NCI-H524 treated with DMSO at 0.1 percent for 48 hours (cell line): ENCODE measurements around the gene ADAM23.

Experiments
- DNase-seq: peaks from one replicate; lab custom pipeline; 2025; lab: John Stamatoyannopoulos, UW

ADAM23 gene

DNA sequence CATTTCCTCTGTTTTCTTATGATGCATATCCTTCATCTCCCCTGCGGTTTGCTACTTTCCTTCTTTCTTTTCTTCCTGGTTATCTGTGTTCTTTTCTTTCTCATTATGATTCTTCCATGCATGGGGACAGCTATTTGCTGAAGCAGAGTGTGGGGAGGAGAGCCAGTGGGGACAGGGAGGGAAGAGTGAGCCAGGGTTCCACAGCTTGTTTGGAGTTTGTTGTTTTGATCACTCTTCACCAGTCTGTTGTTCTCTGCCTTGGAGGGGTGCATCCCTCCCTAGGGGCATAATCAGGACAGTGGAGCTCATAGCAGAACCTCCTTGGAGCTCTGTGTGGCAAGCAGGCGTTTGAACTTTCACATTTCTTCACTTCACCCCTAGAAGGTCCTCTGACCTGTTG, 68.0 kb downstream of the ADAM23 start:
- DNase-seq, result no peak

DNA sequence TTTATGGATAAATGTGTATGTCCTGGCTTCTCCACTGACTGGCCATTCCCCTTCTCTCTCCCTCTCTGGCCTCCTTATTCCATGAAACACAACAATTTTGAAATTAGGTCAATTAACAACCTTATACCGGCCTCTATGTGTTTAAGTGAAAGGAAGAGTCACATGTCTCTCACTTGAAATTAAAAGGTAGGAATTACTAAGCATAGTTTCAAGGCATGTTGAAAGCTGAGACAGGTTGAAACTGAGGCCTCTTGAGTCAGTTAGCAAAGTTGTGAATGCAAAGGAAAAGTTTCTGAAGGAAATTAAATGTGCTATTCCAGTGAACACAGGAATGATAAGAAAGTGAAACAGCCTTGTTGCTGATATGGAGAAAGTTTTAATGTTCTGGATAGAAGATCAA, 69.7 kb downstream of the ADAM23 start:
- no peak for DNase-seq

DNA sequence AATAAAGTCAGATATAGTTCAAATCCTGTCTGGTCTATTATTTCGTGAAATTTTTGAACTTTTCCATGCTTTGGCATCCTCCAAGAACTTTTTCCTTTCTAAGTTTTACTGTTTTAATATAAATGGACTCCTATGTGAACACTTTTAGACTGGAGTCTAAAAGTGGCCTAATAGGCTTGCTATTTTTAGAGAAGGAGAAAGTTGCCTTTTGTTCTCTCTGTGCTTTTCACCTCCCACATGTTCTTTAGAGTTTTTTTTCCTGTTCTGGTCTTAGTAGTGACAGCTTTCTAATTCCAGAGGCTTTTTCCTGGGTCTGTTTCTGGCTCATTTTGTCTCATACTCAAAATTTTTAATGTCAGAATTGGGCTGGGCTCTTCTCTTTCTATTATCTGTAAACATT, 72.2 kb downstream of the ADAM23 start:
- no peak for DNase-seq

DNA sequence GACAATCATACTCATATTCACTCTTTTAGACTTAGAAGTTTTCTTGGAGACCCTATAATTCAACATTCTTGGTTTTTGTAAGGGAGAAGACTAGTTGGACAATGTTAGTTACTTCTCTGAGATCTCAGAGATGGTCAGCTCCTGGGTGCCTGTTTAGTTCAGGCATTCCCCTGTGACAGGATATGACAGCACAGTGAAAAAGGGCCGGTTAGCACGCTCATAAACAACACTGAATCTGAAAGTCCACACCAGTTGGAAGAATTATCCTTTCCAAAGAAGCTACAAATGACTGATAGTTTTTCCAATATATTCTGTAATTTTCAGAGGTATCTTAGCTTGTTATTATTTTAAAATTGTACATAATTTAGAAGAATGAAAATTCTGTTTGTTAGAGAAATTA, 75.7 kb downstream of the ADAM23 start:
- DNase-seq, result no peak

DNA sequence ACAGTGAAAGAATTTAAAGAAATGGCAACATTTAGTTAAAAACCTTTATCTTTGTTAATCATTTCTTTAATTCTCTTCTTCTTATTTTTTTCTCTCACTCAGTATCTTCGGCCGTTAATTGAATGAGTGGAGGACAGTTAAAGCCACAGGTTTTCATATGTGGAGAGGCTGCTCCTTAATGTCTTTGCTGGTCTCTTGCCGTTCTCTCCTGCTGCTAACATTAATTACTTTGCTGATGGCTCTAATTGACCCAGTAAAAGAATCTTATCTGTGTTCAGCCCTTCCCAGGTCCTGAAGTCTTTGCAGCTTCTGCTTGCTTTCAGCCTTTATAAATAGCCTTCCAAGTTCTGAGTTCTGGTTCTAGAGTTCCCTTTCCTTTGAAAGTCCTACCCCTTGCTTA, 77.1 kb downstream of the ADAM23 start:
- DNase-seq, result no peak

DNA sequence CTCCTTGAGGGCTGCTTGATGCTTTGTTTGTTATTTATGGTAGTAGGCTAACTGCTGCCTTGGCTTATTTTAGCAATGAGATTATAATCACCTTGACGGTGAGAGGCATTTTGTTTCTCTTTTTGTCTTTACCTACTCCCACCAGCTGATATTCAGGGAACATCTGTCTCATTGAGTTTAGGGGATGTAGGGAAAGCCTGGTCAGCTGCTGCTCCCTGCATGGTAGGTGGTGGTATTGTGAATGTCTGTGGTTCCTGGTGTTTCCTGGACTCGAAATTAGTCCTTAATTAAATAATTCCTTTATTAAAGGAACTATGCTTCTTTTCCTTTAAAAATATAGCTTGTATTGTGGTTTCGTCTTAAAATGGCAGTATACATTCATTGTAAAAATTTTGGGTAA, 77.8 kb downstream of the ADAM23 start:
- no peak for DNase-seq

DNA sequence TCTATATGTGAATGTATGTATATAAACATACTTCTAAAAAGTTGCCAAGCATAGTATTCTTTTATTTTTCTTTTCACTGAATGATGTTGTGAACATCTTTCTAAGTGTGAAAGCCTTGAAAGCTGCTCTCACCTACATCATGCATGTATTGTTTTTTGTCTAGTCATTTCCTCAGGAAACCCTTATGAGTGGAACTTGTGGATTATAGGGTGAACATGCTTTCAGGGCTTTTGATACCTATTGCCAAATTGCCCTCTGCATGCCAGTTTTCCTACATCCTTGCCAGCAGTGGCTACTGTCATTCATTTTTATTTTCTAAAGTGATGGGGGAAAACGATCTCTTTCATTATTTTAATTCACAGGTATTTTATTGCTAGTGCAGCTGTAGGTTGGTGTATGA, 78.3 kb downstream of the ADAM23 start:
- DNase-seq, result no peak

DNA sequence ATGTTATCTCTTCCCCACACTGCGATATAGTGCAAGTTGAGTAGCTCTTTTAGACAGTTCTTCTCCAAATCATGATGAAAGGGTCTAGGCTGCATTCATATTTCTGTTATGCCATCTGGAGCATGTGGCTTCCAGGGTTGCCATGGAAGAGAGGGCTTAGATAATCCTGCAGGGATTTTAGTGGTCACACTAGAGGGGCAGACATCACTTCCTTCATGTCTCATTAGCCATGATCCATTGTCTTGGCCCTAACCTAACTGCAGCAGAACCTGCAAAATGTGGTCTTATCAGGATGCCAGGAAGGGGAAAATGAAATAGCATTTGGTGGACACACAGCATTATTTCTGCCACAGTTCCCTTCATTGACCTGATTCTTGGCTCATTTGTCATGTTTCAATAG, 83.1 kb downstream of the ADAM23 start:
- DNase-seq, result no peak

DNA sequence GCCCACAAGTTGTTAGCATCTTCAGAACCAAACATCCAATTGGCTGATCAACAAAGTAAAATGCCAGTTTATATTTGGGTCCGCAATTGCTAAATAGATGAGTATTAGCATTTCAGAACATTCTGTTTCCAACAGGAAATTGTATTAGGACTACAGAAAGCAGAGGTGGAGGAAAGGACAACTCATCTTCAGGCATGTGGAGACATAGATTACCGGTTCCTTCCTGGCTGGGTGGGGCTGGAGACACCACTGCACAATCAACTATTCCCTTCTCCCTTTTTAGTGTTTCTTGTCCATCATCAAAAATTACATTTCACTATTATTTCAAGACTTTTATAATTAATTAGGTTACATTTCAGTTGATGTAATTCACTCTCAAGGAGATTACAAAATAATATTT, 83.8 kb downstream of the ADAM23 start:
- no peak for DNase-seq

DNA sequence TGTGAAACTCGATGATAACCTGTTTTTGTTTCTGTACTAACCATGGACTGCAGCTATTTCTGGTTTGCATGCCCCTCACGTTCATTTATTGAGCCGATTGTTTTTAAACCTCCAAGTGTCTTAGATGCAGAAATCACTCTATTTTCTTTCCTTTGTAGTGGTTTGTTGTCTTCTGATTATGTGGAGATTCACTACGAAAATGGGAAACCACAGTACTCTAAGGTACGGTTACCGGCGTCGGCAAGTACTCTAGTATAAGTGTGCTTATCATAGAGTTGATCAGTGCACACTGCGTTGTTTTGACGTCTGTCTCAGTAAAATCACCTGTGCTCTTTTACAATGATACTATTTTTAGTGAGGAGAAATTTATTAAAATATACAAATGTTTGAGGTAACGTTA, 87.4 kb downstream of the ADAM23 start:
- no peak for DNase-seq

DNA sequence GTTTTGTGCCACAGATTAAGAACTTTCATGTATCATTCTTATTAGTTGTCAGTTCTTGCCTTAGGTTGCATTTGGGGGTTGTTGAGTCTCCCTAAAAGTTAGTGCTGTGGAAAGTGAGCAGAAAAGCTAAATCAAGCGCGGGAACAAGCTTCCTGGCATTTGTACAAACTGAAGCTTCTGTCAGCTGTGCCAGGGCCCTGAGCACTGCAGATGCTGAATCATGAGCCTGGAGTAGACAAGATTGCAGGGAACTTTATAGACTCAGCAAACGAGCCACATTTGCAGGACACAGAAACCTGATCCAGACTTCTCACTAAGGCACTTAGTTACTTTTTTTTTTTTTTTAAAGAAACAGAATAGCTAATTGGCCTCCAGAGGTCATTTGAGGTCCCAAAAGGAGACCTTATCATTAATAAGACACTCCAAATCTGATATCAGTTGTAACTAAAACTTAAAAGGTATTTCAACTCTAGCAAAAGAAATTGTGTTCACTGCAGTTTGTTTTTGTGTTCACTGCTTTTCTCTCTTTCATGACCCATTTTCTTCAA, 88.7 kb downstream of the ADAM23 start:
- no peak for DNase-seq

DNA sequence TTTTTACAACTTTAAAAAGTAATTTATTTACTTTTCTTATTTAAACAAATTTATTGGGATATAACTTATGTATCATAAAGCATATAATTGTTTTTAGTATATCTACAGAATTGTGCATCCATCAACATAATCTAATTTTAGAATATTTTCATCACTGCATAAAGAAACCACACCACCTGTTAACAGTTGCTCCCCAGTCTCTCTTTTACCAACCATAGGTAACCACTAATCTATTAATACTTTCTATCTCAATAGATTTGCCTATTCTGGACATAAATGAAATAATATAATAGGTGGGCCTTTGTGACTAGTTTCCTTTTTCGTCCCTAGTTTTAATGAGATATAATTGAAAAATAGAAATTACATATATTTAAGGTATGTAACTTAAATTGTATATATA, 90.6 kb downstream of the ADAM23 start:
- no peak for DNase-seq

DNA sequence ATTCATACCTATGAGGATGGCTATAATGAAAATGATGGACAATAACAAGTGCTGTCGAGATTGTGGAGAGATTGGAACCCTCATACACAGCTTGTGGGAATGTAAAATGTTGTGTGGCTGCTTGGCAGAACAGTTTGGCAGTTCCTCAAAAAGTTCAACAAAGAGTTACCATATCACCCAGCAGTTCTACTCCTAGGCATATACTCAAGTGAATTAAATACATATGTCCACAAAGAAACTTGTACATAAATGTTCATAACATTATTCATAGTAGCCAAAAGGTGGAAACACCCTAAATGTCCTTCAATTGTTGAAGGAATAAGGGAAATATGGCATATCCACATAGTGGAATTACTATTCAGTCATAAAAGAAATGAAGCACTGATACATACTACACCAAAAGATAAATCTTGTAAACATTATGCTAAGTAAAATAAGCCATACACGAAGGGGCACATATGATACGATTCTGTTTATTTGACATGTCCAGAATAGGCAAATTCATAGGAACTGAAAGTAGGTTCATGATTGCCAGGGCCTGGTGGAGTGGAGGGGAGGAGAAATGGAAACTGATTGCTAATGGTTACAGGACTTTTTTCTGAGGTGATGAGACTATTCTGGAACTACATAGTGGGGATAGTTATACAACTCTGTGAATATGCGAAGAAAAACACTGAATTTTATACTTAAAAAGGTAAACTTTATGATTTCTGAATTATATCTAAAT, 92.1 kb downstream of the ADAM23 start:
- no peak for DNase-seq

DNA sequence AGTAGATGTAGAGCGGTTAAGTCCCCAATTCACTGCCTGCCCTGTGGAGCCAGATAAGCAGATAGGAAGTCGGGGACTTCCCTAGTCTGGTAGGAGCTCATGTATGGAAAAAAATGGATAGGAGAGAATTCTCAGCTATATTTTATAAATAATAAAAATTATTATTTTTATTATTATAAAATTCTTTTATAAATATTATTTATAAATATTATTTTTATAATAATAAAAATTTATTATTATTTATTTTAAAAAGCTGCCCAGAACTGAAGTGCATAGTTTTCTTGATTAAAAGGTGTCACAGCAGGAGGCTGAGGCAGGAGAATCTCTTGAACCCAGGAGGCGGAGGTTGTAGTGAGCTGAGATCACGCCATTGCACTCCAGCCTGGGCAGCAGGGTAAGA, 97.4 kb downstream of the ADAM23 start:
- no peak for DNase-seq

DNA sequence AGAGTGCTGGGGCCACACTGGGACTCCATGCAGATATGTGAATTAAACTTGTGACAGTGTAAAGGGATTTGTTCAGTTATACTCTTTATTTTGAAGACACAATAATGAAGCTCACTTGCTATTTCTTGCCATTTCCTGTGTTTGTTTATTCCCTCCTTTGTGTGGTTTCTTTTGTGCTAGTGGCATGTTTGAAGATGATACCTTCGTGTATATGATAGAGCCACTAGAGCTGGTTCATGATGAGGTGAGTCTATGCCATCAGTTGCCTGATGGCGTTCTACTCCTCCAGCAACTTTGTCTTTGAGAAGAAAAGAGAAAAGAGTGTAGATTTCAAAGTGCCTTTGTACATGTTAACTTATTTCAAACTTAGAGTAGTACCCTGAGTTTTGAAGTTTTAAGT, 99.7 kb downstream of the ADAM23 start:
- DNase-seq, result no peak

DNA sequence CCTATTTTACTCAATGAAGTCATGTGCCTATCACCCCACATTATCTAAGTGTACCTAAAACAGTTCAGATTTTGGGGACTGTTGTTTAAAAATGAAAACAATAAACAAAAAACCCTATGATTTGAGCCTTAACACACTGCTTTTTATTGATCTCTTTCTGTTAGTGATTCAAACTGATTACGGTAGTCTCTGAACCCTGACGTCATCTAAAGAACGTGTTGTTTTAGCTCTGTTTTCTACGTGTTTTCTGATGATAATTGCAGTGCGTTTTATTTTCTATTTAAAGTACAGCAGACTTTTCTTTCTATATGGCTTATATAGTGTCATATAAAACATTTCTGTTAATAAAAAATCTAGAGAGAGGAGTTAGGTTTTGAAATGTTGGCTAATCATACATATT, 105.1 kb downstream of the ADAM23 start:
- no peak for DNase-seq

DNA sequence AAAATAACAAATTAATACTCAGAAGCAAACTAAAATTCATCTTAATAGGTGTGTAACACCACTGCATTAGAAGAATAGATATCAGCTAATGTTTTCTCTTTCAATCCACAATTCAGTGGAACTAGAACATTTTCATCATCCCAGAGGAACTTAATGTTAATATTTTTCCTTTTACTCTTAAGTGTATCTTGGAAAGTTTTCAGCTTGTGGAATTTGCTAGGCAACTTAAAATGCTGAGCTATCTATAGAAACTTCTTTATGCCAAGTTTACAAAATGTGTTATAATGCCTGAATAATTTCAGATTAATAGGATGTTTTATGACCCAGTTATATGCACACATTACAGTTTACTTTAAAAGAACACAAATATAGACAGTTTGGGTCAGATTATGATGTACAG, 112.4 kb downstream of the ADAM23 start:
- DNase-seq, result no peak

DNA sequence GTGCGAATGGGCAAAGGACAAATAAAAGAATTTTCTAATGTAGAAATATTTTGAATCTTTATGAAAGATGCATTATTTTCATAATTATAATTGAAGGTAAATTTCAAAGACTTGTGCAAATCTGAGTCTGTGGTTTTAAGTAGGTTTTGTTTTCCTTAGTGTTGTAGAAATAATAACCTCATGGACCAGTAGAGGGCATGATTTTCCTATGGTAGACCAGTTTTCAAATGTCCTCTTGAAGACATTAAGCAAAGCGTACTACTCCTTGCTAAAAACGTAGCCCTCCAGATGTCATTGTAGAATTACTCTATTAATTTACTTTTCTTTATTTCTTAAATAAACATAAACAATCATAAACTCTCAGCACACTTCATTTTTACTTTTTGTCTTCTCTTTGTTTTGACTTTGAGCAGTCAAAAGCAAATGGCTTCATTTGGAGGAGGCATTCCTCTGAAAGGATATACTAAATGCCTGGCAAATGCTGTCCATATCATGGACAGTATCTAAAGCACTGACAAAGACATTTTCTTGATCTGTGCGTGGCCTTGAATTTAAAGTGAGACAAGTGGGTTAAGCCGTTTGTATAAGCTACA, 113.1 kb downstream of the ADAM23 start:
- peak; percentile 15 for DNase-seq

DNA sequence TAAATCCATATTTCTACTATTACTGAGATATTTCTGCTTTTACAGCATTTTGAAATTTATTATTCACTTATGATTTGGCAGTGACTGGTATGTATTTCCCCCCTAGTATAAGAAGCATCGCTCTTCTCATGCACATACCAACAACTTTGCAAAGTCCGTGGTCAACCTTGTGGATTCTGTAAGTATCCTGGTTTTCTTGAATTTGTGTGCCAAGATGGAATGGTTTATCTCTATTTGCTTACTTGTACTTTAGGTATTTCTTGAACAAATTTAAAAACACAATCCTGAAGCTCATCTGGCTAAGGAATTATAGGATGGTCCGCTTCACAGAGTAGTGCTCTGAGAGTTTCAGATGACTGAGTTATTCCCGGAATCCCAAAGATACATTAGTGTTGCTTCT, 114.0 kb downstream of the ADAM23 start:
- no peak for DNase-seq

DNA sequence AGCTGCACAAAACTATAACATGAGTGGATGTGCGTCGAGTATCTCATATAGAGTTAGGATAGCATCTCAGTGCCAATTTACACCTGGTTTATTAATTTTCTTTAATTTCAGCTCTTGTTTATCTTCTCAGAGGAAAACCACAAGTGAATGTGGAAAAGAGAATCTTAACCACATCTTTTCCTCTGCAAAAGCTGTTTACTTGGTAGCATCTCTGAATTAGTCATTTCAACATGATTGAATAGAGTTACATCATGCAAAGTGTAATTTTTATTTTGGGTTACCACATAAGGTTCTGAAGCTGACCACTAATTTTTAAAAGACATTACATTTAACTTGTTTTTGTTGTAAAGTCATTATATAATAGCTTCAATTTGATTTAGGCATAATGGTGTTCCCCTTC, 115.2 kb downstream of the ADAM23 start:
- DNase-seq, result no peak

DNA sequence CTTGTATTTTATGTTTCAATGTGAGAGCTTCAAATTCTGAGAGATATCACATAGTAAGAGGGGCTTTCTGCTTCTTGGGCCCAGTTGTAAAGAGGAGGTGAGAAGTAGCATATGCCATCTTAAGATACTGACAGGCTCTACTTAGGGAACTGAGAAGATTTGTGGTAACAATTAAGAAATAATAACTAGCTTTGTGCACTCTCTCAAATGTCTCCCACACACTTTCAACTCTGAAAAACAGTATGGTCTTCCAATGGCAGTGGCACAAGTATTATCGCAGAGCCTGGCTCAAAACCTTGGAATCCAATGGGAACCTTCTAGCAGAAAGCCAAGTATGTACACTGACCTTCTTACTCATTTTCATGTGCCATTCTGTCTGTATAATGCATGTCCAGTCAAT, 118.6 kb downstream of the ADAM23 start:
- DNase-seq, result no peak

DNA sequence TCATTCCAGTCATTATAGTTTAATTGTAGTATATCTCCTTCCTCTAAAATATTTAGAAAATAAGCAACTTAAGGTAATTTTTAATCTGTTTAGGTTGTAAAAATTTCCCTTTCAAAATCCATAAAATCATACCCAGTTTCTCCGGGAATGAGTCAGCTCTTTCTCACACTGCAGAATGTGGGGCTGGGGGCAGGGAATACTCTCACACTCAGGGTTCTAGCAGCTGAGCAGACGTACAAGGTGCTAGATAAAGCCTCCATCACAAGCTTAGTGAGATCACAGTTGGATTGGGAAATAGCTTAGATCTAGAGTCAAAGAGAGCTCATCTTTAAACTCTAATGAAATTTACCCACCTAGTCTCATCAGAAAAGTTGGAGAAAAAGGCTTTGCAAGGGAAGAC, 119.0 kb downstream of the ADAM23 start:
- DNase-seq, result no peak

DNA sequence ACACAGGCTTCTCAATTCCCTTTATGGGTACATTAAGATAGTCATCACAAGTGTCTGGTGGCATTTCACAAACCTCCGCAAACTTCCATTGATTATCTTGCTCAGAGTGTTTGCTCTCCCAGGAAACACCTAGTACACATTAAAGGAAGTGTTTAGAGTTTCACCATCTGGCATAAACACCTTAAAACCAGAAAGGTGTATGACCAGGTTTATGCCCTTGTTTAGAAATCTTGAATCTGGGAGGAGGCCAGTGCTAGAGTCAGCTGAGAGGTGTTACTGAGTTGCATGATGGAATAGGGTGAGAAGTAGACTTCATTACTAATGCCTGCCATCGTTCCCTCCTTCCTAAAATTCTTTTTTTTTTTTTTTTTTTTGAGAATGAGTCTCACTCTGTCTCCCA, 120.0 kb downstream of the ADAM23 start:
- DNase-seq, result no peak

DNA sequence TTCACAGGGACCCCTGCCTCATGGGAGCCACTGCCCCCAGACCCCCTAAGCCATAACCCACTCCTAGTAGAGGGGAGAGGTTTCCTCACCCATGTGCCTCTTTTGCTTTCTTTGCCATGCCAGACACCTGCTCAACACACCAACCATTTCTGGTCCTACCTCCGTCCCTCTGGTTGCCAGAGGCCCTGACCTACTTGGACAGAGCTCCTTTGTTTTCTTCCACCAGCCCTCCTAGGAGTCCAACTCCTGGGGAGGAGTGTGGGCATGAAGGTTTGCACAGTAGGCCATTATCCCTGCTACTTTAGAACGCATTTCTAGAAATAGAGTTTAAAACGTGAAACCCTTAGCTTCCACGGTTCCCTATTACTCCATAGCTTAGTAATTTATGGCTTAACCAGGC, 122.3 kb downstream of the ADAM23 start:
- DNase-seq, result no peak
